ENCODE results near the gene GATAD2A. TPM values are rescaled to one million over a fixed set of nuclear protein-coding genes. Genes with fewer than 3 reads are reported as not detected.

Gene GATAD2A
- total and polyA plus RNA-seq, 2 donors from 2014 or later: 18.0 to 91.0 TPM

DNA sequence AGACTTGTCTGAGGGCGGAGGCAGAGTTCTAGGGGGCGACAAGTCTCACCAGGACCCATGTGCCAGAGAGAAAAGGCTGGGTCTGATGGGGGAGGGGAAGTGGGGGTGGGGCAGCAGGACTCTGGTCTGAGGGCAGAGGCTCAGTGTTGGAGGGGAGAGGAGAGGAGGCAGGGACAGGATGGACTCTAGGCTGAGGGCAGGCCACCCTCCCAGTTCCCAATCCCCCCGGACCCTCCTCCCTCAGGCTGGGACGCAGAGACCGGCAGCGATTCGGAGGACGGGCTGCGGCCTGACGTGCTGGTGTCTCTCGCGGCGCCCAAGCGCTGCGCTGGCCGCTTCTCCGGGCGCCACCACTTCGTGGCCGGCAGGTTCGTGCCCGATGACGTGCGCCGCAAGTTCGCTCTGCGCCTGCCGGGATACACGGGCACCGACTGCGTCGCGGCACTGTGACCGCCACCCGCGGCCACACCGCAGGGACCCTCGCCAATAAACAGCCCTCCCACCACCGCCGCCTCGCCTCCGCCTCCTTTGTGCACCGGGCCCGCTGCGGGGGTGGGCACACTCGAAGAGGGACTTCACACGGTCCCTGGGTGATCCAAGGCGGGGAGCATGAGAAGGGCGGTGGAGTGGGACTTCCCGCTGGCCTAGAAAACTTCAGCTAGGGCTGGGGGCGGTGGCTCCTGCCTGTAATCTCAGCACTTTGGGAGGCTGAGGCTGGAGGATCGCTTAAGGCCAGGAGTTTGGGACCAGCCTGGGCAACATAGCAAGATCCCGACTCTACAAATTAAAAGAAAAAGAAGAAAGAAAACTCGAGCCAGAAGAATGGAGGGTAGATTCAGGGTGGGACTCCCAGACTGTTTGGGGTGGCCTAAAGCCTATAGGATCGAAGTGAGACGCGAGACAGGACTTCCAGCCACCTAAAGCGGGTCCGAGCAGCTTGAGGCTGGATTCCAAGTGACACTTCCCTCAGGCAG, 131.9 kb downstream of the GATAD2A start:
- H3K9ac ChIP-seq (ENCODE audit: low read length in 3 of 3): no peak overlapping the region
- H3K36me3 ChIP-seq (ENCODE audit: control insufficient read depth in 2 of 3, insufficient read depth in 3 of 3, low read length in 3 of 3): no peaks in the 10 kb centered on the region
- H3K27ac ChIP-seq (ENCODE audit: low read depth in 2 of 2, low read length in 2 of 2): no peak overlapping the region
- peaks cover 18% of the 10 kb centered on the region for H3K27me3 ChIP-seq (ENCODE audit: control insufficient read depth, insufficient read depth, low read length)
- FAIRE-seq (no peak), DNase-seq (peak in 2 of 5 donors; percentile 65 to 74)
- no peaks in the 10 kb centered on the region for H3K9me3 ChIP-seq (ENCODE audit: control insufficient read depth in 2 of 3, insufficient read depth in 1 of 3, low read length in 3 of 3)
- H3K4me3 ChIP-seq (ENCODE audit: low read length in 3 of 3): no peak overlapping the region
- TF ChIP-seq, protein P1, sequence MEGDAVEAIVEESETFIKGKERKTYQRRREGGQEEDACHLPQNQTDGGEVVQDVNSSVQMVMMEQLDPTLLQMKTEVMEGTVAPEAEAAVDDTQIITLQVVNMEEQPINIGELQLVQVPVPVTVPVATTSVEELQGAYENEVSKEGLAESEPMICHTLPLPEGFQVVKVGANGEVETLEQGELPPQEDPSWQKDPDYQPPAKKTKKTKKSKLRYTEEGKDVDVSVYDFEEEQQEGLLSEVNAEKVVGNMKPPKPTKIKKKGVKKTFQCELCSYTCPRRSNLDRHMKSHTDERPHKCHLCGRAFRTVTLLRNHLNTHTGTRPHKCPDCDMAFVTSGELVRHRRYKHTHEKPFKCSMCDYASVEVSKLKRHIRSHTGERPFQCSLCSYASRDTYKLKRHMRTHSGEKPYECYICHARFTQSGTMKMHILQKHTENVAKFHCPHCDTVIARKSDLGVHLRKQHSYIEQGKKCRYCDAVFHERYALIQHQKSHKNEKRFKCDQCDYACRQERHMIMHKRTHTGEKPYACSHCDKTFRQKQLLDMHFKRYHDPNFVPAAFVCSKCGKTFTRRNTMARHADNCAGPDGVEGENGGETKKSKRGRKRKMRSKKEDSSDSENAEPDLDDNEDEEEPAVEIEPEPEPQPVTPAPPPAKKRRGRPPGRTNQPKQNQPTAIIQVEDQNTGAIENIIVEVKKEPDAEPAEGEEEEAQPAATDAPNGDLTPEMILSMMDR (IDR thresholded peaks at IDR 0.05; ENCODE audit: borderline replicate concordance, extremely low read depth, insufficient read depth): no peak
- peaks cover 0 to 17% (median 5%) of the 10 kb centered on the region in 3 donors for H3K4me1 ChIP-seq (ENCODE audit: control insufficient read depth in 2 of 3, insufficient read depth in 2 of 3, low read depth in 1 of 3, low read length in 3 of 3)
- intact Hi-C loops (cut with DNase I): loop anchor here (10.0 kb wide), 1 partner anchor 427 kb away; no protein-coding TSS in a partner anchor

DNA sequence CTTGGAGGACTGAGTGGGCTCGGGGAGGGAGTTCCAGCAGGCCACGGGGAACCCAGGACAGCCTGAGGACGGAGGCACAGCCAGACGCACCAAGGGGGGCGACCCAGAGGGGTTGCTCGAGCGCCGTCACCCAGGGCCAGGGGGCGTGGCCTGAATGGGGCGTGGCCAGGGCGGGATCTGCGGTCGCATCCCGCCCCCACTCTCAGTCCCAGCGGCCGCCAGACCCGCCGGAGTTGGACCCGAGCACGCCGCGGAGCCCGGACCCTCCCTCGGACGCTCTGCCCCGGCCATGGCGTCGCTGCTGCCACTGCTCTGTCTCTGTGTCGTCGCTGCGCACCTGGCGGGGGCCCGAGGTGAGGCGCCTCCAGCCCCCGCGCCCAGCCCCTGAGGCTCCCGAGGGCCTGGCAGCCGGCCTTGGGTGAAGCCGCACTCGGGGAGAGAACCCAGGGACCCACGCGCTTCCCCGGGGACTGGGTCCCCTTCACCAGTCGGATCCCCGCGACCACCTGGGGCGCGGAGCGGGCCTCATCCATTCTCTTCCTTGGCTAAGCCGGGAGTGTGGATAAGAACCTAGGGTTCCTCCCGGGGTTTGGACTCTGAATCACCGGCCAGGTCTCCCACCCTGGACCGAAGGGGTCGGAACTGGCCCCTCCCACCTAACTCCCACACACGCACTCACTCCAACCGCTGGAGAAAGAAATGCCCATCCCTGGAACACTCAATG, 132.7 kb downstream of the GATAD2A start, which contains the start of gene CILP2:
Gene CILP2, plus strand, starts transcription at position 205 of the 724 bp plus-strand sequence. Its CDS starts 85 bp downstream, at position 290.
- Histone ChIP-seq H3K9ac (ENCODE audit: low read length in 3 of 3) (no peak within 1 kb of the TSS), H3K36me3 (ENCODE audit: control insufficient read depth in 2 of 3, insufficient read depth in 3 of 3, low read length in 3 of 3) (no peaks in the 10 kb centered on the region), H3K27me3 (ENCODE audit: control insufficient read depth, insufficient read depth, low read length) (peaks cover 18% of the 10 kb centered on the region), H3K4me3 (ENCODE audit: low read length in 3 of 3) (no peak within 1 kb of the TSS), H3K4me1 (ENCODE audit: control insufficient read depth in 2 of 3, insufficient read depth in 2 of 3, low read depth in 1 of 3, low read length in 3 of 3) (peaks cover 0 to 17% (median 5%) of the 10 kb centered on the region in 3 donors), H3K9me3 (ENCODE audit: control insufficient read depth in 2 of 3, insufficient read depth in 1 of 3, low read length in 3 of 3) (no peaks in the 10 kb centered on the region), H3K27ac (ENCODE audit: low read depth in 2 of 2, low read length in 2 of 2) (no peak within 1 kb of the TSS)
- FAIRE-seq (no peak), DNase-seq (peak; percentile 56 to 85 (median 71))
- TF ChIP-seq, protein P1 (IDR thresholded peaks at IDR 0.05; ENCODE audit: borderline replicate concordance, extremely low read depth, insufficient read depth): no peak
- intact Hi-C loops (cut with DNase I): loop anchor here (10.0 kb wide), 1 partner anchor 427 kb away; no protein-coding TSS in a partner anchor

DNA sequence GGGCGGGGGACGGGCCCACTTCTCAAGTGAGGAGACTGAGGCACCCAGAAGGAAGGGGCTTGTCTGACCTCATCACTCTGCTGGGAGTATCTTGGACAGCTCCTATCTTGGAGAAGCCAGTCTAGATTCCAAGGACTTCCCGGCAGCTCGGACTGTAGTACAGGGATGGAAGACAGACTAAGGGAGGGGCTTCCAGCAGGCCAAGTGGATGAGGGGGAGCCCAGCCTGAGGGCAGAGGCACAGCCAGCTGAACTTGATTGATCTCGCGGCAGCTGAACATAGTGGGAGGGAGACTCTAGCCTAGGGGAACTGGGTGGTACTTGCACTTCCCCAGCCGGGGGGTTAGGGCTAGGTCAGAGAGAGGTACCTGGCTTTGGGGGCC, 133.3 kb downstream of the GATAD2A start:
- H3K4me1 ChIP-seq (ENCODE audit: control insufficient read depth in 2 of 3, insufficient read depth in 2 of 3, low read depth in 1 of 3, low read length in 3 of 3): peaks cover 0 to 17% (median 5%) of the 10 kb centered on the region in 3 donors
- peaks cover 18% of the 10 kb centered on the region for H3K27me3 ChIP-seq (ENCODE audit: control insufficient read depth, insufficient read depth, low read length)
- H3K27ac ChIP-seq (ENCODE audit: low read depth in 2 of 2, low read length in 2 of 2): no peak overlapping the region
- no peaks in the 10 kb centered on the region for H3K9me3 ChIP-seq (ENCODE audit: control insufficient read depth in 2 of 3, insufficient read depth in 1 of 3, low read length in 3 of 3)
- FAIRE-seq: no peak
- DNase-seq: no peak
- no peaks in the 10 kb centered on the region for H3K36me3 ChIP-seq (ENCODE audit: control insufficient read depth in 2 of 3, insufficient read depth in 3 of 3, low read length in 3 of 3)
- intact Hi-C loops (cut with DNase I): loop anchor here (10.0 kb wide), 1 partner anchor 426 kb away; no protein-coding TSS in a partner anchor
- TF ChIP-seq, protein P1 (IDR thresholded peaks at IDR 0.05; ENCODE audit: borderline replicate concordance, extremely low read depth, insufficient read depth): no peak
- H3K9ac ChIP-seq (ENCODE audit: low read length in 3 of 3): no peak overlapping the region
- no peak overlapping the region for H3K4me3 ChIP-seq (ENCODE audit: low read length in 3 of 3)

All from kidney (tissue), 14 donors.